ENCODE measurements around the gene NFRKB.

DNA sequence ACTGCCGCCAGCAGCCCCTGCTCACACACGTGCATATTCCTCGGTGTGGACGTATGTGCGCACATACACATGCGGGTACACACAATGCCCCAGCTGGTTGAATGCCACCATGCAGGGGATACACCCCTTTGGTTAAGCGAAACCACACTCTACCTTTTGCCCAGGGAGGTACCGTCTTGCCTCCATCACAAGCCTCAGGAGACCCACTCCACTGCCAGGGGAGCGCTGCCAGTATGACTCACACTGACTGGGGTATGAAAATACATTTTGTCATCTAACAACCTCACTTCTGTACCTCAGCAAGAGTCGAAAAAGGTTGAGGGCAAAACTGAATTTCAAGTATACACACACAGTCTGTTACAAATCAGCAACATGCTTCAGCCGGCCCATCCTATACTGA, 40.3 kb downstream of the NFRKB start:
- TF ChIP-seq, protein P1, sequence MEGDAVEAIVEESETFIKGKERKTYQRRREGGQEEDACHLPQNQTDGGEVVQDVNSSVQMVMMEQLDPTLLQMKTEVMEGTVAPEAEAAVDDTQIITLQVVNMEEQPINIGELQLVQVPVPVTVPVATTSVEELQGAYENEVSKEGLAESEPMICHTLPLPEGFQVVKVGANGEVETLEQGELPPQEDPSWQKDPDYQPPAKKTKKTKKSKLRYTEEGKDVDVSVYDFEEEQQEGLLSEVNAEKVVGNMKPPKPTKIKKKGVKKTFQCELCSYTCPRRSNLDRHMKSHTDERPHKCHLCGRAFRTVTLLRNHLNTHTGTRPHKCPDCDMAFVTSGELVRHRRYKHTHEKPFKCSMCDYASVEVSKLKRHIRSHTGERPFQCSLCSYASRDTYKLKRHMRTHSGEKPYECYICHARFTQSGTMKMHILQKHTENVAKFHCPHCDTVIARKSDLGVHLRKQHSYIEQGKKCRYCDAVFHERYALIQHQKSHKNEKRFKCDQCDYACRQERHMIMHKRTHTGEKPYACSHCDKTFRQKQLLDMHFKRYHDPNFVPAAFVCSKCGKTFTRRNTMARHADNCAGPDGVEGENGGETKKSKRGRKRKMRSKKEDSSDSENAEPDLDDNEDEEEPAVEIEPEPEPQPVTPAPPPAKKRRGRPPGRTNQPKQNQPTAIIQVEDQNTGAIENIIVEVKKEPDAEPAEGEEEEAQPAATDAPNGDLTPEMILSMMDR (IDR thresholded peaks at IDR 0.05) = no peak
- TF ChIP-seq EP300 (IDR thresholded peaks at IDR 0.05) (no peak), POLR2A (IDR thresholded peaks at IDR 0.05) (no peak), POLR2AphosphoS5 (IDR thresholded peaks at IDR 0.05) (no peak)

Measured in gastroesophageal sphincter (tissue), 3 donors.